Measurements from ENCODE around the gene KRT6B.

DNA sequence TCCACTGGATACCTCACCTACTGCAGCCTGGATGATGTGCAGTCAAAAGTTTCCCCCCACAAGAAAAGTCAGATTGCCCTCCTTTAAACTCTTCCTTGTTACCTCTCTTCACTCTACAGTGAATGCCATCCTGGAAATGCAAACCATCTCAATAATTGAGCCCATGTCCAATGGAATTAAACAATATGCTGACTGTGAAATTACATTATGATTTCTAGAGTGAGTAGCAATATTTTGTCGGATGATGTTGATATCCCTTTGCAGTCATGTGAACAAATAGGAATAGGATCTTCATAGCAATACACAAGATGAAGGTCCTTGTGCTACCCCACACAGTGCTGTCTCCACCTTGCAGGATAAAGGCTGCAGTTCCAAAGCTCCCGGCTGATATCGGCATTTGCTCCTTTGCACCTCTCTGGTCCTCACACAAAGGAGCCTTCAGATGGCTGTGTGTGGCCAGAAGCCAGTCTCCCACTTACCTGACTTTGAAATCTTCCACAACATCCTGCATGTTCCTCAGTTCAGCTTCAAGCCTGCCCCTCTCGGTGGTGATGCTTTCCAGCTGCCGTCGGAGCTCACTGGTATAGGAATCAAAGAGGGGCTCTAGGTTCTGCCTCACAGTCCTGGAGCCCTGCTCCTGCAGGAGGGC, 19.3 kb downstream of the KRT6B start:
- TF ChIP-seq POLR2A (IDR thresholded peaks at IDR 0.05; ENCODE audit: borderline replicate concordance, extremely low read depth, insufficient read depth, insufficient read length) (no peak), EGR1 (IDR thresholded peaks at IDR 0.05; ENCODE audit: low read depth) (no peak), FOSL1 (IDR thresholded peaks at IDR 0.05; ENCODE audit: low read depth) (no peak), SIN3A (IDR thresholded peaks at IDR 0.05; ENCODE audit: low read depth) (no peak), SP1 (IDR thresholded peaks at IDR 0.05; ENCODE audit: low read depth) (no peak), MAX (IDR thresholded peaks at IDR 0.05) (no peak), SRF (IDR thresholded peaks at IDR 0.05; ENCODE audit: low read depth) (no peak)
- TF ChIP-seq, protein P1, sequence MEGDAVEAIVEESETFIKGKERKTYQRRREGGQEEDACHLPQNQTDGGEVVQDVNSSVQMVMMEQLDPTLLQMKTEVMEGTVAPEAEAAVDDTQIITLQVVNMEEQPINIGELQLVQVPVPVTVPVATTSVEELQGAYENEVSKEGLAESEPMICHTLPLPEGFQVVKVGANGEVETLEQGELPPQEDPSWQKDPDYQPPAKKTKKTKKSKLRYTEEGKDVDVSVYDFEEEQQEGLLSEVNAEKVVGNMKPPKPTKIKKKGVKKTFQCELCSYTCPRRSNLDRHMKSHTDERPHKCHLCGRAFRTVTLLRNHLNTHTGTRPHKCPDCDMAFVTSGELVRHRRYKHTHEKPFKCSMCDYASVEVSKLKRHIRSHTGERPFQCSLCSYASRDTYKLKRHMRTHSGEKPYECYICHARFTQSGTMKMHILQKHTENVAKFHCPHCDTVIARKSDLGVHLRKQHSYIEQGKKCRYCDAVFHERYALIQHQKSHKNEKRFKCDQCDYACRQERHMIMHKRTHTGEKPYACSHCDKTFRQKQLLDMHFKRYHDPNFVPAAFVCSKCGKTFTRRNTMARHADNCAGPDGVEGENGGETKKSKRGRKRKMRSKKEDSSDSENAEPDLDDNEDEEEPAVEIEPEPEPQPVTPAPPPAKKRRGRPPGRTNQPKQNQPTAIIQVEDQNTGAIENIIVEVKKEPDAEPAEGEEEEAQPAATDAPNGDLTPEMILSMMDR (IDR thresholded peaks at IDR 0.05 in 2 of 3, conservative IDR thresholded peaks at IDR 0.05 in 1 of 3; ENCODE audit: borderline replicate concordance in 1 of 3, insufficient read depth in 1 of 3, low read depth in 2 of 3, low read length in 2 of 3) = no peak
- TF ChIP-seq, protein P2, sequence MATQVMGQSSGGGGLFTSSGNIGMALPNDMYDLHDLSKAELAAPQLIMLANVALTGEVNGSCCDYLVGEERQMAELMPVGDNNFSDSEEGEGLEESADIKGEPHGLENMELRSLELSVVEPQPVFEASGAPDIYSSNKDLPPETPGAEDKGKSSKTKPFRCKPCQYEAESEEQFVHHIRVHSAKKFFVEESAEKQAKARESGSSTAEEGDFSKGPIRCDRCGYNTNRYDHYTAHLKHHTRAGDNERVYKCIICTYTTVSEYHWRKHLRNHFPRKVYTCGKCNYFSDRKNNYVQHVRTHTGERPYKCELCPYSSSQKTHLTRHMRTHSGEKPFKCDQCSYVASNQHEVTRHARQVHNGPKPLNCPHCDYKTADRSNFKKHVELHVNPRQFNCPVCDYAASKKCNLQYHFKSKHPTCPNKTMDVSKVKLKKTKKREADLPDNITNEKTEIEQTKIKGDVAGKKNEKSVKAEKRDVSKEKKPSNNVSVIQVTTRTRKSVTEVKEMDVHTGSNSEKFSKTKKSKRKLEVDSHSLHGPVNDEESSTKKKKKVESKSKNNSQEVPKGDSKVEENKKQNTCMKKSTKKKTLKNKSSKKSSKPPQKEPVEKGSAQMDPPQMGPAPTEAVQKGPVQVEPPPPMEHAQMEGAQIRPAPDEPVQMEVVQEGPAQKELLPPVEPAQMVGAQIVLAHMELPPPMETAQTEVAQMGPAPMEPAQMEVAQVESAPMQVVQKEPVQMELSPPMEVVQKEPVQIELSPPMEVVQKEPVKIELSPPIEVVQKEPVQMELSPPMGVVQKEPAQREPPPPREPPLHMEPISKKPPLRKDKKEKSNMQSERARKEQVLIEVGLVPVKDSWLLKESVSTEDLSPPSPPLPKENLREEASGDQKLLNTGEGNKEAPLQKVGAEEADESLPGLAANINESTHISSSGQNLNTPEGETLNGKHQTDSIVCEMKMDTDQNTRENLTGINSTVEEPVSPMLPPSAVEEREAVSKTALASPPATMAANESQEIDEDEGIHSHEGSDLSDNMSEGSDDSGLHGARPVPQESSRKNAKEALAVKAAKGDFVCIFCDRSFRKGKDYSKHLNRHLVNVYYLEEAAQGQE (IDR thresholded peaks at IDR 0.05; ENCODE audit: low read depth) = no peak
